Activated CD4-positive, alpha-beta T cell treated with anti-CD3 and anti-CD28 coated beads for 24 hours (primary cell): Measurements from ENCODE around the gene UBXN7.
A peak's percentile ranks its signal among the peaks of the same experiment; 100 is the strongest.
"Not testable (repeated sequence)": the region's sequence is repeated elsewhere in the genome, so short reads cannot be mapped to it uniquely, and the experiment has no call there.

Source experiments
- DNase-seq, 2 donors: peaks; one replicate each; pipeline ENCODE4 v3.0.0-alpha.2; 2020; ENCODE audit warnings: low read depth in 2 of 2

UBXN7 gene

DNA sequence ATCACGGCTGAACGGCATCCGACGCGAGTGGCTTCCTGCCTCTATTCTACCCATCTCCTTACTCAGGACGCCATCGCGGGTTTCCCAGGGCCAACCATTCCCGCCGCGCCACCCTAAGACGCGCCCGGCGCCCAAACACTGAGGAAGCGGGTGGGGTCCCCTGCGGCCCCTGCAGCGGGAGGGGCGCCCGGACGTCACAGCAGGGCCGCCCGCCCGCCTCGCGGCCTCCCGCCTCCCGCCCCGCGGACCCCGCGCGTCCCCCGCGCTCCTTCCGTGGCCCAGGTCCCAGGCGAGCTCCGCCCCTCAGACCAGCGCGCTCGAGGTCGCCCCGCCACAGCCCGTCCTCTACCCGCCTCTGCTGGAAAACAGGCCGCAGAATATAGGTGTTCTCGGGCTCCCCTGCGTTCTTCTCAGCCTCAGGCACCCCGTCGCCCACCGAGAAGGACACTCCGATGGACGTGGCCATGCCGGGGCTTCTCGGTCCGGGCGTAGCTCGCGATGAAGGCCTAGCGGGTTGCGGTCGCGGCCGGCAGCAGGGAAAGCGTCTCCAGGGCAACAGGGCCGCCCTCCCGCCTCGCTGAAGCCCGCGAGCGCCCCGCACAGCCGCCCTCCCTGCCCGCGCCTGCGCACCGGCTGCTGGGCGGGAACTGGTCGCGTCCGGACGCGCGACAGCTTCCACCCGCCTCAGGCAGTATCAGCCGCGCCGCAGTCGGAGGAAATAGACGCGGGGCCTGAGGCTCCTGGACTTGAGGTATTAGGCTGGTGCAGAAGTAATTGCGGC, 114.3 kb downstream of the UBXN7 start, which contains the start of gene DYNLT2B:
DYNLT2B (minus strand) TSS at position 554 of the 781 bp plus-strand sequence; CDS start at position 466, 88 bp downstream.
- peak; percentile 73 to 78 for DNase-seq

DNA sequence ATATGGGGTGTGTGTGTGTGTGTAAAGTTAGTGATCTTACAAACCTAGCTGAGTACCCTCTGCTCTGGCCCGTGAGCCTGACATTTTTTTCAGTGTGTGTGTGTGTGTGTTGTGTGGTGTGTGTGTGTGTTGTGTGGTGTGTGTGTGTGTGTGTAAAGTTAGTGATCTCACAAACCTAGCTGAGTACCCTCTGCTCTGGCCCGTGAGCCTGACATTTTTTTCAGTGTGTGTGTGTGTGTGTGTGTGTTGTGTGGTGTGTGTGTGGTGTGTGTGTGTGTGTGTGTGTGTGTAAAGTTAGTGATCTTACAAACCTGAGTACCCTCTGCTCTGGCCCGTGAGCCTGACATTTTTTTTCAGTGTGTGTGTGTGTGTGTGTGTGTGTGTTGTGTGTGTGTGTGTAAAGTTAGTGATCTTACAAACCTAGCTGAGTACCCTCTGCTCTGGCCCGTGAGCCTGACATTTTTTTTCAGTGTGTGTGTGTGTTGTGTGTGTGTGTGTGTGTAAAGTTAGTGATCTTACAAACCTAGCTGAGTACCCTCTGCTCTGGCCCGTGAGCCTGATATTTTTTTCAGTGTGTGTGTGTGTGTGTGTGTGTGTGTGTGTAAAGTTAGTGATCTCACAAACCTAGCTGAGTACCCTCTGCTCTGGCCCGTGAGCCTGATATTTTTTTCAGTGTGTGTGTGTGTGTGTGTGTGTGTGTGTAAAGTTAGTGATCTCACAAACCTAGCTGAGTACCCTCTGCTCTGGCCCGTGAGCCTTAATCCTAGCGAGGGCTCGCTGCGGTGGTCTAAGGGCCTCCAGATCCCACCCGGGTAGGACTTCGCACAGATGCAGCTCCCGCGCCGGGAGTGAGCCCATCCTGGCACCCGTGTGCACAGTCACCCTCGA, 115.2 kb downstream of the UBXN7 start:
- DNase-seq = not testable (repeated sequence)

DNA sequence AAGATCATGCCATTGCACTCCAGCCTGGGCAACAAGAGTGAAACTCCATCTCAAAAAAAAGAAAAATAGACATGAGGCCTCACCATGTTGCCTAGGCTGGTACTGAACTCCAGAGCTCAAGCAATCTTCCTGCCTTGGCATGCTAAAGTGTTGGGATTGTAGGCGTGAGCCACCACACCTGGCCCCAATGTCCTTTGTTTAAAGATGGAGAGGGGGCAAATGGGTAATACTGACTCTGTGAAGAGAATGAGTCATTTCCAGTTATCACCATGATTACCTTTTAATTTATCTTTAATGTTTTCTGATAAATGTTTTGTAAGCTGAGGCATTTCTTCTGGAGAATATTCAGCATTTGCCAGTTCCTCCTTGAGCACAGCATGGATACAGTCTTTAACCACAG, 116.4 kb downstream of the UBXN7 start:
- no peak for DNase-seq

DNA sequence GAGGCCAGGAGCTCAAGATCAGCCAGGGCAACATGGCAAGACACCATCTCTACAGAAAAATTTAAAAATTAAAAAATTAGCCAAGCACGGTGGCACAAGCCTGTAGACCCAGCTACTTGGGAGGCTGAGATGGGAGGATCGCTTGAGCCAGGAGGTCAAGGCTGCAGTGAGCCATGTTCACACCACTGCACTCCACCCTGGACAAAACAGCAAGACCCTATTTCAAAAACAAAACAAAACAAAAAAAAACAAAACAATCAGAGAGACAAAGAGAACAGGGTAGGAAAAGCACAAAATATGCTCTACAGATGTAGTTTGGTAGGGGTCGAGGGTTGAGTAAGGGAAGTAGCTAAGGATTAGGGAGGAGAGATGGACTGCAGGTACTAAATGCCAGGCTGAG, 117.6 kb downstream of the UBXN7 start:
- DNase-seq = no peak

DNA sequence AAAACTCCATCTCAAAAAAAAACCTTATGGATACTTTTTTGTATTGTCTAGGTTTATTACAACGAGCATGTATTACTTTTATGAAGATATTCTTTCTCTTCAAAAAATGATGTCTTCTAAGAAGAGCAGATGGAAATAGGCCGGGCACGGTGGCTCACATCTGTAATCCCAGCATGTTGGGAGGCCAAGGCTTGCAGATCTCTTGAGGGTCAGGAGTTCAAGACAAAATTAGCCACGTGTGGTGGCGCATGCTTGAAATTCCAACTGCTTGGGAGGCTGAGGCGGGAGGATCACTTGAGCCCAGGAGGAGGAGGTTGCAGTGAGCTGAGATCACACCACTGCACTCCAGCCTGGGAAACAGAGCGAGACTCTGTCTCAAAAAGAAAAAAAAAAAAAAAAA, 118.1 kb downstream of the UBXN7 start:
- DNase-seq = not testable (repeated sequence)

DNA sequence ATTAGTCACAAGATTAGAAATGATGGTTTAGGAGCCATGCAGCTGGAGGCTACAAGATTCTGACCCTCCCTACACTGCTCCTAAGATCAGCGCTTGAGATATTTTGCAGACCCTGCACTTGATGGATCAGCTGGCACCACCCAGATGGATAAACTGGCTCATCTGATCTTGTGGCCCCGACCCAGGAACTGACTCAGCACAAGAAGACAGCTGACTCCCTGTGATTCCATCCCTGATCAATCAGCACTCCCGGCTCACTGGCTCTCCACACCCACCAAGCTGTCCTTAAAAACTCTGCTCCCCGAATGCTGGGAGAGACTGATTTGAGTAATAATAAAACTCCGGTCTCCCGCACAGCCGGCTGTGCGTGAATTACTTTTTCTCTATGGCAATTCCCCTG, 129.3 kb downstream of the UBXN7 start:
- not testable (repeated sequence) for DNase-seq

DNA sequence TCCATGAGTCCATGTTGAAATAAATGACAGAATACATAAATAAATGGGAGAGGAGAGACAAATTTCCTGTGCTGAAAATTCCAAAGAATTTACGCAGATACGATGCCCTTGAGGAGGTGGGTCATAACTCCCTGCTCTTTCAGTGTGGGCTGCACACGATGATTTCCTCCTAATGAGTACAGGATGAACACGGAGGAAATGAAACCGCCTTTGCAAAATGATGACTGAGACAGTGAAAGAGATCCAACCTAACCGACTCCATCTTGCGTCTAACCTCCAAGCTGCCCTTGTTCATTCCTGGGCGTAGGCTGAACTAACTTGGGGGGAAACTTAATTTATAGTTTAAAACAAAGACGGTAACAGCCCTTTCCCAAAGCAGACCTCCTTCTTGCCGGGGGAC, 129.7 kb downstream of the UBXN7 start:
- not testable (repeated sequence) for DNase-seq

DNA sequence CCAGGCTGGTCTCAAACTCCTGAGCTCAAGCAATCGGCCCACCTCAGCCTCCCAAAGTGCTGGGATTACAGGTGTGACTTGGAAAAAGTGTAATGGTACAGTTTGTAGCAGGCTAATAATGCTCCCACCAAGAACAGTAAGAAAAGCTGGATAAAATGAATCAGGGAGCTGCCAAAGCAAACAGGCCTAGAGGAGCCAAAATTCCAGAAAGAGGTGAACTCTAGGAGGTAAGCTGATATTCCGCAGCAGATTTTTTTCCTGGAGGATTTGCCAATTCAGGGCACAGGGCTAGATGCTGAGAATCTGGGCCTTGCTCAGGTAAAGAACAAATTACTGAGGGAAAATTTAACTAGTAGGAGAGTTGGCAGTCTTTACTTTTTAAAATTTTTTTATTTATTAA, 133.7 kb downstream of the UBXN7 start:
- no peak for DNase-seq
